Measurements from ENCODE around the gene AKR7A3. TPM values are rescaled to one million over a fixed set of nuclear protein-coding genes. Genes with fewer than 3 reads are reported as not detected.

Gene AKR7A3
- total RNA-seq, 1 donor: 0.36 TPM

DNA sequence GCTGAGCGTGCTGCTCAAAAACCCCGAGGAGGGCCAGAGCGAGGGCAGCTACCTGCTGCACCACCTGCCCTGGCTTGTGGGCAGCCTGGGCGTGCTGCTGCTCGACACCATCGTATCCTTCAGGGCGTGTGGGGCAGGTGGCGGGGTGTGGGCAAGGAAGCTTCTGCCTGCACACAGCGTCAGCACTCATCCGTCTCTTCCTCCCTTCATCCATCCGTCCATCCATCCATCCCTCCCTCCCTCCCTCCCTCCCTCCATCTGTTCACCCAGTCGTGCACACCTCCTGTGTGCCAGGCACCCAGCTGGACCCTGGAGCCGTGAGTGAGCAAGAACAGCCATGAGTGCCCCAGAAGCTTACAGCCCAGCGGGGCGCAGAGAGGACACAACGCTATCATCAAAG is 38.7 kb upstream of the AKR7A3 start:
- no peak for DNase-seq (ENCODE audit: low read depth)
- TF ChIP-seq, protein P1, sequence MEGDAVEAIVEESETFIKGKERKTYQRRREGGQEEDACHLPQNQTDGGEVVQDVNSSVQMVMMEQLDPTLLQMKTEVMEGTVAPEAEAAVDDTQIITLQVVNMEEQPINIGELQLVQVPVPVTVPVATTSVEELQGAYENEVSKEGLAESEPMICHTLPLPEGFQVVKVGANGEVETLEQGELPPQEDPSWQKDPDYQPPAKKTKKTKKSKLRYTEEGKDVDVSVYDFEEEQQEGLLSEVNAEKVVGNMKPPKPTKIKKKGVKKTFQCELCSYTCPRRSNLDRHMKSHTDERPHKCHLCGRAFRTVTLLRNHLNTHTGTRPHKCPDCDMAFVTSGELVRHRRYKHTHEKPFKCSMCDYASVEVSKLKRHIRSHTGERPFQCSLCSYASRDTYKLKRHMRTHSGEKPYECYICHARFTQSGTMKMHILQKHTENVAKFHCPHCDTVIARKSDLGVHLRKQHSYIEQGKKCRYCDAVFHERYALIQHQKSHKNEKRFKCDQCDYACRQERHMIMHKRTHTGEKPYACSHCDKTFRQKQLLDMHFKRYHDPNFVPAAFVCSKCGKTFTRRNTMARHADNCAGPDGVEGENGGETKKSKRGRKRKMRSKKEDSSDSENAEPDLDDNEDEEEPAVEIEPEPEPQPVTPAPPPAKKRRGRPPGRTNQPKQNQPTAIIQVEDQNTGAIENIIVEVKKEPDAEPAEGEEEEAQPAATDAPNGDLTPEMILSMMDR (IDR thresholded peaks at IDR 0.05; ENCODE audit: insufficient read depth, low read length): no peak
- no peak overlapping the region for H3K4me3 ChIP-seq (ENCODE audit: low read depth, low read length)

DNA sequence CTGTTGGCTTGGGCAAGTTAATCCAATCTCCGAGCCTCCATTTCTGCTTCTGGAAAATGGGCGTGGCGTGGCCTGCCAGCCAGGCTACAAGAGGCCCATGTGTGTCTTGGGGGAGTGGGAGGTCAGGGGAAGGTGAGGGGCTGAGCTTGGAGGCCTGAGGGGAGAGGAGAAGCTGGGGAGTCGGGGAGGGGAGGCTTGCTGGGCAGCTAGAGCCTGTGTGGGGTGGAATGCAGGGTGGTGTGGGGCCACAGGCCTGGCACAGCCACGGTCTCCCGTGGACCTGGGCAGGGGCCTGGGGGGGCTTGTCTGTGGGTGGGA is 38.1 kb upstream of the AKR7A3 start:
- no peak for DNase-seq (ENCODE audit: low read depth)
- H3K4me3 ChIP-seq (ENCODE audit: low read depth, low read length): no peak overlapping the region
- TF ChIP-seq, protein P1 (IDR thresholded peaks at IDR 0.05; ENCODE audit: insufficient read depth, low read length): no peak

DNA sequence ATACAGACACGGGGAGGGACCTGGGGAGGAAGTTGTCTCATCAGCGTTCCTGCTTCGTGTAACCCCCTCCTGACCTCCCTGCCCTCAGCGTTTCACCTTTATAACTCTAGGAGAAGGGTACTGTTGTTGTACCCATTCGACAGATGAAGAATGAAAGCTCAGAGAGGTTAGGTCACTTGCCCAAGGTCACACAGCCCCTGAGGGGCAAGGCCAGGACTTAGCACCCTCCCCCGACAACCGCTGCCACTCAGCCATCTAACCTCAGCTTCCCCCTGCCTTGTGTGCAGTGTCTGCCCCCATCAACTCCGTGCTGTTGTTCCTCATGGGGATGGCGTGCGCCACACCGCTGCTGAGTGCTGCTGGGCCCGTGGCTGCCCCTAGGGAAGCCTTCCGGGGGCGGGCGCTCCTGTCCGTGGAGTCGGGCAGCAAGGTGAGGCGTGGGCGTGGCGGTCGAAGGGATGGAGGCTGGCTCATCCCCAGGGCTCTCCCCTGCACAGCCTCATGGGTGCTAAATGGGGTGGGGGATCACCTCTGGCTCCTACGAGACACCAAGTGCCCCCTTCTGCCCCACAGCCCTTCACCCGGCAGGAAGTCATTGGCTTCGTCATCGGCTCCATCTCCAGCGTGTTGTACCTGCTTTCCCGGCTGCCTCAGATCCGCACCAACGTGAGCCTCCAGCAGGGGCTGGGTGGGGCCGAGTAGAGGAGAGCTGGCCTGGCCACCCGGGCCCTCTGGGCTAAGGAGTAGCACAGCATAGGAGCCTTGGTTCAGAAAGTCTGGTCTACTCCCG is 37.6 kb upstream of the AKR7A3 start:
- DNase-seq (ENCODE audit: low read depth): no peak
- TF ChIP-seq, protein P1 (IDR thresholded peaks at IDR 0.05; ENCODE audit: insufficient read depth, low read length): no peak
- no peak overlapping the region for H3K4me3 ChIP-seq (ENCODE audit: low read depth, low read length)

DNA sequence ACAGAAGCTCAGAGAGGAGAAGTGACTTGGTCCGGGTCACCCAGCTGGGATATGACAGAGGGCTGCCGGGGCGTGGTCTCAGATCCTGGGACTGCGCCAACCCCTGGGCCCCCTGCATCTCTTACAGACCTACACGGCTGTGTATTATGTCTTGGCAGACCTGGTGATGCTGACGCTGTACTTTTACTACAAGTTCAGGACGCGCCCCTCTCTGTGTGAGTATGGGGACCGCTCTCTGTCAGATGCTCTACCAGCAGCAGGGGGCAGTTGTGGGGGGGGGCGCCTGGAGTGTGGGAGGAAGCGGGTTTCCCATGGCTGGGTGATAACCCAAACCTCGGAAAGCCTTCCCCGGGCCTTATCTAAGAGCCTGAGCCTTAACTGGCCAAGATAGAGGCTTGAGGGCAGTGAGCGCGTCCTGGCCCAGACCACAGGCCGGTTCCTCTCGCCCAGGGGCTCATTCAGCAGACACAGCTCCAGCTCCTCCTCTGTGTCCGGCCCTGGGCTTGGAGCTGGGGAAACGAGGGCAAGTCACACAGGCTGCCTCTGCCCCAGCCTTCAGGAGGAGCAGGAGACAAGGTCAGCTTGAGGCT is 36.9 kb upstream of the AKR7A3 start:
- TF ChIP-seq, protein P1 (IDR thresholded peaks at IDR 0.05; ENCODE audit: insufficient read depth, low read length): no peak
- no peak for DNase-seq (ENCODE audit: low read depth)
- no peak overlapping the region for H3K4me3 ChIP-seq (ENCODE audit: low read depth, low read length)

DNA sequence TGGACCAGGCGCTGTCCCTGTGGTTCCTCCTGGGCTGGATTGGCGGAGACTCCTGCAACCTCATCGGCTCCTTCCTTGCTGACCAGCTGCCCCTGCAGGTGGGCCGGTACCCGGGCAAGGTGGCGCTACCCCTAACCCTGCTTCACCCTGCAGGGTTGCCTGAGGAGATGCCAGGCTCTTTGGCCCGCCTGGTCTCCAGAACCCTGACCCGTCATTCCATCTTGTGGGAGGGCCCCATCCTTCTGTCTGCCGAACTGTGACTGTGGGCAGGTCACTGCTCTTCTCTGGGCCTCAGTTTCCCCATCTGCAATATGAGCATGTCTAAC is 36.1 kb upstream of the AKR7A3 start:
- TF ChIP-seq, protein P1 (IDR thresholded peaks at IDR 0.05; ENCODE audit: insufficient read depth, low read length): no peak
- no peak for DNase-seq (ENCODE audit: low read depth)
- H3K4me3 ChIP-seq (ENCODE audit: low read depth, low read length): no peak overlapping the region

DNA sequence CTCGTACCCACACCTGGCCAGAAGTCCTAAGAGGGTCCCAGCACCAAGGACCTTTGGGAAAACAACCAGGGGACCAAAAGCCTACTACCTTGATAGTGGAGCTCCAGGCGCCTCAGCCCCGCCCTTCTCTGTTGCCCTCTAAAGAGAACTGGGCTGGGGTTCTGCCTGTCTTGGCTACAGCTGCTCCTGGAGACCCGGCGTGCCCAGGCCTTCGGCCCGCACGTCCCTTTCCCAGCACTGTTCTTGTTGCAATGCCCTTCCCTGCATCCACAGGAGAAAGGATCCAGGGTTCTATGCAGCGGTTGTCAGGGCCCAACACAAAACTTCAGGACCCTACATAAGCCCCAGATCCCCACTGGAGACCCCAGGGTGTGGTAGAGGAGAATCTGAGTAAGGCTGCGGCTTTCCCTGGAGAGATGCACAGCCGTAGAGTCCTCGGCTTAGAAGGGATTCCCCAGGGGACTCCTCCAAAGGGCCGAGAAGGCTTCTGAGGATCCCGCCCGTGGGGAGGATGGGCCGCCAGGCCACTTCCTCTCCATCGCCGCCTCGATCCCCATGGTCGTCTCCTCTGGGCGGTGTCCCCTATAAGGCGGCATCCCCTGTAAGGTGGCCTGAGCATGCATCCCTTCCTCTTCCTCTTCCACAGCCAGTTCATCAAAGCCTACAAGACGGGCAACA is 35.6 kb upstream of the AKR7A3 start:
- TF ChIP-seq, protein P1 (IDR thresholded peaks at IDR 0.05; ENCODE audit: insufficient read depth, low read length): no peak
- no peak for DNase-seq (ENCODE audit: low read depth)
- H3K4me3 ChIP-seq (ENCODE audit: low read depth, low read length): no peak overlapping the region

All from fibroblast of the aortic adventitia (primary cell).